DLD1 (cell line): ENCODE data around the gene ADIRF.
"Not testable (repeated sequence)": the region's sequence is repeated elsewhere in the genome, so short reads cannot be mapped to it uniquely, and the experiment has no call there.

ENCODE experiments used
- in situ Hi-C: cut with HindIII; loops from 2 replicates; pipeline ENCODE4 v1.10.0; 2017; ENCODE audit warnings: low sequenced_read_pairs

ADIRF gene

DNA sequence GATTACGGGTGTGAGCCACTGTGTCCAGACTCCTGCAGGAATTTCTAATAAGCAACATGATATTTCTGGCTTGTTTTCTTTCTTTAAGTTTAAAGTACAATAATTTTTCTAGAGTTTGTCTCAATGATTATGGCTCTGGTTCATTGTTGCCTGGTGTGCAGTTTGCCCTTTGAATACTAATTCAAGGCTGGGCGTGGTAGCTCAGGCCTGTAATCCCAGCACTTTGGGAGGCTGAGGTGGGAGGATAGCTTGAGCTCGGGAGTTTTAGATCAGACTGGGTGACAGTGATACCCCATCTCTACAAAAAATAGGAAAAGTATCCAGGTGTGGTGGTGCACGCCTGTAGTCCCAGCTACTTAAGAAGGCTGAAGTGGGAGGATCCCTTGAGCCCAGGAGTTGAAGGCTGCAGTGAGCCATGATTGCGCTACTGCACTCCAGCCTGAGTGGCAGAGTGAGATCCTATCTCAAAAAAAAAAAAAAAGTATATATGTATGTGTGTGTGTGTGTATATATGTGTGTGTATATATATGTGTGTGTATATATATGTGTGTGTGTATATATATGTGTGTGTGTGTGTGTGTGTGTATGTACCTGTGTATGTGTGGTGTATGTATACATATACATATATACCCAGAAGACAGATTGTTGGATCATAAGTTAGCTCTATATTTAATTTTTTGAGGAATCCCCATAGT, 8.2 kb downstream of the ADIRF start:
- in situ Hi-C loops = no loop called here

DNA sequence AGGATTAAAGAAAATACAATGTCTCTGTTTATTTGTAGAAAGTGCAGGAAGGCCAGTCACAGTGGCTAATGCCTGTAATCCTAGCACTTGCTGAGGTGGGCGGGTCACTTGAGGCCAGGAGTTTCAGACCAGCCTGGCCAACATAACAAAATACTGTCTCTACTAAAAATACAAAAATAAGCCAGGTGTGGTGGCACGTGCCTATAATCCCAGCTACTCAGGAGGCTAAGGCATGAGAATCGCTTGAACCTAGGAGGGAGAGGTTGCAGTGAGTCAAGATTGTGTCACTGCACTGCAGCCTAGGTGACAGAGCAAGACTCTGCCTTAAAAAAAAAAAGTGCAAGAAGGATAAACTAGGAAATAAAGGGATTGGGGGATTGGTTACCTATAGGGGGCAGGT, 10.2 kb downstream of the ADIRF start:
- in situ Hi-C loops = not testable (repeated sequence)

DNA sequence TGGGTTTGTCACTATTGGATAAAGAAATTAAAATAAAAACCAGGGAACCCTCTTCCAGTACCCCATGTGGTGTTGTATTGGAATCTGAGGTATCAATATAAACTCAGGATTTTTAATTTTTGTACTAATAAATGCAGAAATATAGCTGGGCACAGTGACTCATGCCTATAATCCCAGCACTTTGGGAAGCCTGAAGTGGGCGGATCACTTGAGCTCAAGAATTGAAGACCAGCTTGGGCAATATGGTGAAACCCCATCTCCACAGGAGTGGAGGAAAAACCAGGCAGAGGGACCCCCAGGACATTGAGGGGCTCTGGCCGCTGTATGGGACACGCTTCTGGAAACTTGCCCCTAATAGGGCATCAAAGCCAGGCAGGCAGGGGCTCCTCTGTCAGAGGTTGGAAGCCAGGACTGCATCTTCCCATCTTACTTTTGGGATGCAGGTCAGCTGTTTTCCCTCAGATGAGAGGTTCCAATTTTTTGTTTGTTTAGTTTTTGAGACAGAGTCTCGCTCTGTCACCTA, 11.1 kb downstream of the ADIRF start:
- in situ Hi-C loops = no loop called here

DNA sequence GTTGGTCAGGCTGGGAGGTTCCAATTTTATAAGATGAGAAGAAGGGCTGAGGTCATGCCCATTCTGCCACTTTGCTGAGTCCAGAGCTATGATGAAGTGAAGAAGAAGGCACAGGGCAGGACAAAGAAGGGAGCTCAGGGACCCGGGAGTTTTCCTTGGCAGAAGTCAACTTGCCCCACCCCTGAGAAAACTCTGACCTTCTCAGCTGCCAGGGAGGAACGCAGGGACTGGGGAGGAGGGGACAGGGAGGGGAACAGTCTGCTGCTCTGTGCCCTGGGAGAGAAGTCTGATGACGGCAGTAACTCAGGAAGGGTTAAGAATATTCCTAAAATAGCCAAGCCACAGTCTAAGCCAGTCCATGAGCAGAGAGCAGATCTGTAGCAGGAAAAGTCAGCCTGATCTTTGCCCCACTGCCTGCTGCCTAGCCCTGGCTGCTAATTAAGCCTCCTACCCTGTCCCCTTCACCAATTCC, 11.7 kb downstream of the ADIRF start:
- in situ Hi-C loops = no loop called here

DNA sequence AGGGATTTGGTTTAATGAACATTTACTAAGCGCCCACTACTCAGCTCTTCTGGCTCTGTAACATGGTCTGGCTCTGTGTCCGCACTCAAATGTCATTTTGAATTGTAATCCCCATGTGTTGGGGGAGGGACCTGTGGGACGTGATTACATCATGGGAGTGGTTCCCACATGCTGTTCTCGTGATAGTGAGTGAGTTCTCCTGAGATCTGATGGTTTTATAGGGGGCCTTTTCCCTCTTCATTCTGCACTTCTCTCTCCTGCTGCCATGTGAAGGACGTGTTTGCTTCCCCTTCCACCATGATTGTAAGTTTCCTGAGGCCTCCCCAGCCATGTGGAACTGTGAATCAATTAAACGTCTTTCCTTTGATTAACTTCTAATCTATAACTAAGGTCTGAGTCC, 12.7 kb downstream of the ADIRF start:
- in situ Hi-C loops = not testable (repeated sequence)

DNA sequence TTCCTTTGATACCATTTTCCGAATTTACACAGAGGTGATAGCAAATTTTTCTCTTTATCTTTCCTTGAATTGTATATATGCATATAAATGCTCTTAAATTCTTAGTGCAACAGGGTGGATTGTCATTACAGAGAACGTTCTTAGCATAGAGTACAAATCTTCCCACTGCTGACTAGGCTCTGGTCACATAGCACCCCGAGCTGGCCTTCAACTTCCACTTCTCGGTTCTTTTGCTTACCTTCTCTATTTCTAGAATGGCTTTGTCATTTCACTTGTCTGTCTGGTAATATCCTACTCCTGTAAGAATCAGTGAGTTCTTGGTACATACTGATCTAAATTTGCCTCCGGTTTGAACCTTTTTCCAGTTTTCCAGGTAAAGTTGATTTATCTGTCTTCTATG, 13.4 kb downstream of the ADIRF start:
- in situ Hi-C loops = no loop called here

DNA sequence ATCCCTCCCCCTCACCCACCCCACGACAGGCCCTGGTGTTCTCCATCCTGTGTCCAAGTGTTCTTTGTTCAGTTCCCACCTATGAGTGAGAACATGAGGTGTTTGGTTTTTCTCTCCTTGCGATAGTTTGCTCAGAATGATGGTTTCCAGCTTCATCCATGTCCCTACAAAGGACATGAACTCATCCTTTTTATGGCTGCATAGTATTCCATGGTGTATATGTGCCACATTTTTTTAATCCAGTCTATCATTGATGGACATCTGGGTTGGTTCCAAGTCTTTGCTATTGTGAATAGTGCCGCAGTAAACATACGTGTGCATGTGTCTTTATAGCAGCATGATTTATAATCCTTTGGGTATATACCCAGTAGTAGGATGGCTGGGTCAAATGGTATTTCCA, 16.2 kb downstream of the ADIRF start:
- in situ Hi-C loops = not testable (repeated sequence)

DNA sequence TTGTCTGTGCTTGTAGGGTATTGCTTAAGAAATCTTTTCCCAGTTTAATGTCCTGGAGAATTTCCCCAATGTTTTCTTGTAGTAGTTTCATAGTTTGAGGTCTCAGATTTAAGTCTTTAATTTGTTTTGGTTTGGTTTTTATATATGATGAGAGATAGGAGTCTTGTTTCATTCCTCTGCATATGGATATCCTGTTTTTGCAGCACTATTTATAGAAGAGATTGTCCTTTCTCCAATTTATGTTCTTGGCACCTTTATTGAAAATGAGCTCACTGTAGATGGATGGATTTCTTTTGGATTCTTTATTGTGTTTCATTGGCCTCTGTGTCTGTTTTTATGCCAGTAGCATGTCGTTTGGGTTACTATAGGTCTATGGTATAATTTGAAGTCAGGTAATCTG, 20.2 kb downstream of the ADIRF start:
- in situ Hi-C loops = no loop called here

DNA sequence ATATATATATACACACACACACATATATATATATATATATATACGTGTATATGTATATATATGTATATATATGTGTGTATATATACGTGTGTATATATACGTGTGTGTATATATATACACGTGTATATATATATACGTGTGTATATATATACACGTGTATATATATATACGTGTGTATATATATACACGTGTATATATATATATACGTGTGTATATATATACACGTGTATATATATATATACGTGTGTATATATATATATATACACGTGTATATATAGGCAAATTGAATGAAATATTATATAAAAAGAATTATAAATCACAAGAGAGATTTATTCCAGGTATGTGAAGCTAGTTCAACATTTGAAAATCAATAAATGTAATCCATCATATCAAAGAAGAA, 23.1 kb downstream of the ADIRF start:
- in situ Hi-C loops = not testable (repeated sequence)

DNA sequence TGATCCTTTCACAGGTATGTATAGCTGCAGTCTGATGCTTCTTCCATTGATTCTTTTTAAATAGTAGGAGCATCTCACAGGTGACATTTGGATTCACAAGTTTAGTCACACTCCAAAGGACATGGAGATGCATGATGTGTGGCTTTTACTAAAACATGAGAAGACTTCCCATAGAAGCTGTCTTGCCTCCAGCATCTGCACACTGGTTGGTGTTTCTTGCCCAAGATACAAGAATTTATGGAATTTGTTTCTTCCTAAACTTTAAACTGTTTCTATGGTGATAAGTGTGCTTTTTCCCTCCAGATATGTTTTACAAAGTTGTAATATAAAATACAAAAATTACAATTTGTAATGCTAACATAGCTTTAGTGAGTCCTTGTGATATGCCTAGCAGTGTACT, 24.2 kb downstream of the ADIRF start:
- in situ Hi-C loops = no loop called here

DNA sequence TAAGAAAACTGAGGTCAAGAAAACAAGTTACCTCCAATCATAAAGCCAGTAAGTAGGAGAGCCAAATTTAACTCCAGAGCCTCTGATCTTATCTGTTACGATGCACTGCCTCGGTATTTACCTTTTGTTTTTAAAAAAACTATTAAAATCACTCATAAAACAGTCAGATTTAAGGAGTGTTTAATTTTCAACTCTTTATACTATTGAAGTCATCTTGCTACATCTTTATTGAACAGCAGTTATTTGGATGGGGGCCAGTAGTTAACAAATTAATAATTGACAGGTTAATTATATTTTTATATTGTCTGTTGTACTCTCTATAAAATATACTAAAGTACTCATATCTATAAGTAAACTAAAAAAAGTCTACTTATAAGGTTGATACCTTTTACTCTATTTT, 24.6 kb downstream of the ADIRF start:
- in situ Hi-C loops = no loop called here

DNA sequence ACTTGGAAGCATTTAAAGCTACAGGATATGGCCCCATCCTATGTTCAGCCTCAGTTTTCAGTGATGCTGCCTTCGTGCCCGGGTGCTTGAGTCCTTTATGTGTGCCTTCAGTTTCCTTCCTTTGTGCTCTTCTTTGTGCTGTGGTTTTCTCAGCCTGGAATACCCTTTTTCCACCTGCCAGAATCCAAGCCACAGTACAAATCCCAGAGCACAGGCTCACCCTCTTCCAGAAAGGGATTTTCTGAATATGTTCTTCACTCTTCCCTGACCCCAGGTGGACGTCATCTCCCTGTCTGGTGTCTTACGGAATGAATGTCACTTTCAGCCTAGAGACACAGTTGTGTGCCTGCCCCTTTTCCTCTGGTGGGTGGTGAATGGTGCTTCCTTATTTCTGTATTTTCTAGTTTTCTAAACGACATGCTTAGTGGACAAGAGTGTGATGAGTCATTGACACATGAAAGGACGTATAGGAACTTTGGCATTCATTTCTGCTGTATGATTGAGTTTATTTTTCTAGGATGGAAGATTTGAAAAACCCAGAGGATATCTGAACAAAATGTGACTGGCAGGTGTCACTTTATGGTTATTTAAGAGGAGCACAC, 31.6 kb downstream of the ADIRF start:
- in situ Hi-C loops = not testable (repeated sequence)

DNA sequence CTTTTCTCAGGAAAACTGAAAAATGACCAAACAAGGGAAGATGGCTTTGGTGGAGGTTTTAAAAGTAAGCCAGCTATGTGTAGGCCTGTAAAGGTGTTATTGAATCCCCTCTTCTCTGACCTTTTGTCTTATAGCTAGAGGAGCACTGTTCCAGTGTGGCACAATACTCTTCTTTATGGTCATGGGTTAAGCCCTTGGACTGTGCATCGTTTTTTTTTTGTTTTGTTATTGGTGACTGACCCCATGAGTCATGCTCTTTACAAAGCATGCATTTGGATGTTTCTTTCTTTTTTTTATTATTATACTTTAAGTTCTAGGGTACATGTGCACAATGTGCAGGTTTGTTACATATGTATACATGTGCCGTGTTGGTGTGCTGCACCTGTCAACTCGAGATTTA, 32.2 kb downstream of the ADIRF start:
- in situ Hi-C loops = no loop called here

DNA sequence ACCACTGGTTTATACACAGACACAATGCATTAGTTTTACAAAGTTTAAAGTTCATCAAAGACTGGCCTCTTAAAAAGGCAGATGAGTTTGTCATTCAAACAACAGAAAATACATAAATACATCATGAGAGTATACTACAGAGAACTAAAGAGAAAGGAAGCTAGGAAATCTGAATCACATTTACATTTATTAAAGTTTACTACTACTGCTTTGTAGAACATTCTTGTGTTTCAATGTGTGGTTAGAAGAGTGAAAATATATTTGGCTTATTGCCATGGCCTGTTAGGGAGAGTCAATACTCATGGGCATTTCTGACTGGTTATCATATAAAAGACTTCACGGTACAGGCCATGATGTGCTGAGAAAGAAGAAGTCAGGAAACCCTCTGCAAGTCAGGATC, 38.8 kb downstream of the ADIRF start:
- in situ Hi-C loops = not testable (repeated sequence)

DNA sequence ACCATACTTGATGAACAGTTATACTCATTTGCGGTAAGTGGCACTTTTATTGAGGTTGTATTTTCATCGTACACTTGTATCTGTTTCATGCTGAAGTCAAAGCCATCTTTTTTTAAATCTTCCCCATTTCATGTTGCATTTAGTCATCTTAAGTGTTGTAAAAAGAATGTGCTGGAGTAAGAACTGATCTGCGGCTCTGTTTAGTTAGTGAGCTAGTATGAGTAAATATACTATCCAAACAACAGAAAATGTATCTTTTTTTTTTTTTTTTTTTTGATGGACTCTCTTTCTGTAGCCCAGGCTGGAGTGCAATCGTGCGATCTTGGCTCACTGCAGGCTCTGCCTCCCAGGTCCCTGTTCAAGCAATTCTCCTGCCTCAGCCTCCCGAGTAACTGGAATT, 39.4 kb downstream of the ADIRF start:
- in situ Hi-C loops = not testable (repeated sequence)

DNA sequence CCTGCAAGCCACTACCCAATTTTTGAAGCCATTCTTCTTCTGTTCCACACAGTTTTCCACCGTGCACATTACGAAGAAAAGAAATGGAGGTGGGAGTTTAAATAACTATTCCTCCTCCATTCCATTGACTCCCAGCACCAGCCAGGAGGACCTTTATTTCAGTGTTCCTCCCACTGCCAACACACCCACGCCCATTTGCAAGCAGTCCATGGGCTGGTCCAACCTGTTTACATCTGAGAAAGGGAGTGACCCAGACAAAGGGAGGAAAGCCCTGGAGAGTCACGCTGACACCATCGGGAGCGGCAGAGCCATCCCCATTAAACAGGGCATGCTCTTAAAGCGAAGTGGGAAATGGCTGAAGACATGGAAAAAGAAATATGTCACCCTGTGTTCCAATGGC, 40.0 kb downstream of the ADIRF start:
- in situ Hi-C loops = not testable (repeated sequence)

DNA sequence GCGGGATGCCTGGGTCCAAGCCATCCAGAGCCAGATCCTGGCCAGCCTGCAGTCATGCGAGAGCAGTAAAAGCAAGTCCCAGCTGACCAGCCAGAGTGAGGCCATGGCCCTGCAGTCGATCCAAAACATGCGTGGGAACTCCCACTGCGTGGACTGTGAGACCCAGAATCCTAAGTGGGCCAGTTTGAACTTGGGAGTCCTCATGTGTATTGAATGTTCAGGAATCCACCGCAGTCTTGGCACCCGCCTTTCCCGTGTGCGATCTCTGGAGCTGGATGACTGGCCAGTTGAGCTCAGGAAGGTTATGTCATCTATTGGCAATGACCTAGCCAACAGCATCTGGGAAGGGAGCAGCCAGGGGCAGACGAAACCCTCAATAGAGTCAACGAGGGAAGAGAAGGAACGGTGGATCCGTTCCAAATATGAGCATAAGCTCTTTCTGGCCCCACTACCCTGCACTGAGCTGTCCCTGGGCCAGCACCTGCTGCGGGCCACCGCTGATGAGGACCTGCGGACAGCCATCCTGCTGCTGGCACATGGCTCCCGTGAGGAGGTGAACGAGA, 40.9 kb downstream of the ADIRF start:
- in situ Hi-C loops = not testable (repeated sequence)

DNA sequence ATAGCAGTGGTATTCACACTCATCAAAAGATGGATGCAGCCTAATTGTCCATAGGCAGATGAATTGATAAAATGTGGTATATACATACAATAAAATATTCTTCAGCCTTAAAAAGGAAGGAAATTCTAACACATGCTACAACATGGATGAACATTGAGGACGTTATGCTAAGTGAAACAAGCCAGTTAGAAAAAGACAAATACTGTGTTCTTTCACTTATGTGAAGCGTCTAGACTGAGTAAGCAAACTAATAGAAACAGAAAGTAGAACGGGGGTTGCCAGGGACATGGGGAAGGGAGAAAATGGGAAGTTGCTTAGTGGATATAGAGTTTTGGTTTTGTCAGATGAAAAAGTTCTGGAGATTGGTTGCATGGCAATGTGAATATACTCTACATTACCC, 45.2 kb downstream of the ADIRF start:
- in situ Hi-C loops = not testable (repeated sequence)

DNA sequence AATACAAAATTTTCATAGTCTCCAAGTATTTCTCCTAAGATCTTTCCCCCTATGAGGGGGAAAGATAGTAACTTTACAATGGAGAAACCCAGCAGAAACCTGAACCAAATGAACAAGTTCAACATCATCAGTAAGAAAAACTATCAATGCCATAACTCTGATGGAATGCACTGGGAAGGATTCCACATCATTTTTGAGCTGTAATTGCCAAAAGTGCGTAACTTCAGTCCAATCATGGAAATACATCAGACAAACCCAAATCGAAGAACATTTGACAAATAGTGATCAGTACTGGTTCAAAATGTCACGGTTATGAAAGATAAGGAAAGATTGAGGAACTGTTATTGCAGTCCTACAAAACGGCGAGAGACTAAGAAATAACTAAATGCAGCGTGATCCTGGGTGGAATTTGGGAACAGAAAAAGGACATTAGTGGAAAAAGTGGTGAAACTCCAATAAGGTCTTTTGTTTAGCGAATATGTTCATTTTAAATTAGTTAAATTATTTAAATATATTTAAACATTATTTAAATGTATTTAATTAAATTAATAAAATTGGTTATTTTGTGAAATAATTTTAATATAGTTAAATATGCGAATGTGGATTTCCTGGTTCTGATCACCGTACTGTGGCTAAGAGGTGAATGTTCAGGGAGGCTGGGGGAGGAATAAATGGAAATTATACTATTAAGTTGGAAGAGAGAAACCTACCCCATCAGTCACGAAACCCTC, 46.9 kb downstream of the ADIRF start:
- in situ Hi-C loops = not testable (repeated sequence)

DNA sequence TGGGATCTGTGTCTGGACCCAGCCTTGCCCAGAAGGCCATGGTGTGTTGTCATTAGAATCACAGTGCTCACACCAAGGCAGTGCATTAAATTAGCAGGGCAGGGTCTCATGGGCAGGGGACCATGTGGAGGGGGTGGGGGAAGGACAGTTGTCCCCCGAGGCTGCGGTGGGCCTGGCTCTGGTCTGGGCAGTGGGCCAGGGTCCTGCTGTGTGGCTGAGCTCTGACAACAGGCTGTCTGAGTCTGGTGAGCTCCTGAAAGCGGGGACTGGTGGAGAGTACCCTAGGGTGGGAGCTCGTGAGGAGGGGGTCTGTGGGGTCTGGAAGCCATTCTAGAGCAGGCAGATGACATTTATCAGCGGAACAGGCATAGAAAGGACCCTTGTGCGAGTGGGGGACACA, 49.8 kb downstream of the ADIRF start:
- in situ Hi-C loops = not testable (repeated sequence)

DNA sequence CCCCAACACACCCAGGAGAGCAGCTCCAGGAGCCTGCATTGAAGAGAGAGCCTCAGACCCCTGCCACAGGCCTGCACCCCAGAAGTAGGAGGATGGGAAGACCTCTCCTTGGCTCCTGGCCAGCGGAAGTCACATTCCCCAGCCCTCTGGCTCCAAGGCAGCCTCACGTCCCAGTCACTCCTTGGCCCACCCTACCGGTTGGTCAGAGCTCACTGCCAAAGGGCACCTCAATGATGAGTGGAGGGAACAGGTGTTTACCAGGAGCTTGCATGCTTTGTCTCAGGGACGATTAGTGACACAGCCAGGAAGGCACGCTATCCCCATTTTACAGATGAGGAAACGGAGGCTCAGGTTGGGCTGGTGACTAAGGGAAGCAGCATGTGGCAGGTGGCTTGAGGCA, 50.8 kb downstream of the ADIRF start:
- in situ Hi-C loops = not testable (repeated sequence)

DNA sequence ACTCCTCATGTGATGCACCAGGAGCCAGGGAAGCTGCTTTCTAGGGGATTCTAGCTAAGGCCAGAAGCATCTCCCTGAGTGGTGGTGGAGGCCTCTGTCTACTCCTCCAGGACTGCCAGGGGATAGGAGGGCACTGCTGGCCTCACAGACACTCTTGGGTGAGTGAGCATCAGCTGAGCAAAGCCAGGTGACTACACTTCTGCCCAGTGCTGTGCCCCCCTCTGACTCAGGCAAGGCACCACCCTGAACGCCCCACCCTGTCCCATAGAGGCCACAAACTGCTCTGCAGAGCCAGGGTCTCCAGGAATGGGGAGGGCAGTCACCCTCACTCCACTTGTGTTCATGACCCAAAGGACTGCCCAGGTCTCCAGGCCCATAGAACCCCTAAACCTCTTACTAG, 51.2 kb downstream of the ADIRF start:
- in situ Hi-C loops = not testable (repeated sequence)
